CD4-positive, alpha-beta T cell (primary cell): ENCODE data around the gene NKAIN4. TPM values are rescaled to one million over a fixed set of nuclear protein-coding genes. Genes with fewer than 3 reads are reported as not detected.

Experiments
- ATAC-seq: fragments of 200-7000 bp; cut with Tn5 transposase; one replicate; pipeline ENCODE4 v1.10.0; 2022; ENCODE audit warnings: mild to moderate bottlenecking; ENCODE audit not compliant: poor library complexity
- CTCF ChIA-PET: fragments of 350-600 bp; sonication (Branson Sonifier 250); formaldehyde crosslinking; loops from one replicate; lab custom pipeline; 2021; ENCODE audit warnings: antibody characterized with exemption, inconsistent platforms; lab: Charles Lee
- POLR2A ChIA-PET: fragments of 350-600 bp; sonication (Branson Sonifier 250); formaldehyde crosslinking; loops from one replicate; lab custom pipeline; 2021; ENCODE audit warnings: antibody characterized with exemption, inconsistent platforms; lab: Charles Lee
- DNase-seq, 14 experiments: peaks; one replicate each; pipeline ENCODE4 v3.0.0-alpha.2; 2013 to 2020; ENCODE audit warnings: mixed read lengths in 2 of 14
- H3K27ac ChIP-seq, 2 donors: one replicate each; pipeline versions ENCODE4 v1.5.1 to v1.7.0; 2013; ENCODE audit warnings: low read length in 2 of 2, low read depth in 1 of 2, mild to moderate bottlenecking in 1 of 2
- H3K27me3 ChIP-seq, 2 experiments: 1 replicate in 1 of 2; 2 replicates in 1 of 2; pipeline versions ENCODE4 v1.6.1 to v1.7.0; 2013; ENCODE audit warnings: low read length in 2 of 2, control low read depth in 1 of 2, mild to moderate bottlenecking in 1 of 2, moderate library complexity in 1 of 2; ENCODE audit not compliant: insufficient read depth in 2 of 2, control insufficient read depth in 1 of 2
- H3K36me3 ChIP-seq: one replicate; pipeline ENCODE4 v1.6.1; 2013; ENCODE audit warnings: low read length, control low read depth; ENCODE audit not compliant: insufficient read depth
- H3K4me1 ChIP-seq: one replicate; pipeline ENCODE4 v1.6.1; 2013; ENCODE audit warnings: low read length, control low read depth; ENCODE audit not compliant: insufficient read depth
- H3K4me3 ChIP-seq: one replicate; pipeline ENCODE4 v1.5.1; 2013; ENCODE audit warnings: mild to moderate bottlenecking, low read length, moderate library complexity
- H3K9me3 ChIP-seq, 2 experiments: 1 replicate in 1 of 2; 2 replicates in 1 of 2; pipeline versions ENCODE4 v1.6.1 to v1.7.0; 2013; ENCODE audit warnings: low read length in 2 of 2, mild to moderate bottlenecking in 2 of 2, control low read depth in 1 of 2, moderate library complexity in 1 of 2; ENCODE audit not compliant: control insufficient read depth in 1 of 2, insufficient read depth in 1 of 2
- H3K27ac Mint-ChIP-seq: one replicate; pipeline ENCODE4 v1.8.0; 2020; ENCODE audit warnings: mixed read lengths
- H3K27me3 Mint-ChIP-seq: one replicate; pipeline ENCODE4 v1.8.0; 2021; ENCODE audit warnings: mixed read lengths
- H3K36me3 Mint-ChIP-seq: one replicate; pipeline ENCODE4 v1.8.0; 2021; ENCODE audit warnings: low read depth, mixed read lengths
- H3K4me1 Mint-ChIP-seq: one replicate; pipeline ENCODE4 v1.8.0; 2021; ENCODE audit warnings: low read depth, mixed read lengths
- H3K4me3 Mint-ChIP-seq: one replicate; pipeline ENCODE4 v1.8.0; 2020; ENCODE audit warnings: mild to moderate bottlenecking, mixed read lengths
- H3K9me3 Mint-ChIP-seq: one replicate; pipeline ENCODE4 v1.8.0; 2020; ENCODE audit warnings: mixed read lengths
- CTCF ChIP-seq: fragments of 200-600 bp; IDR thresholded peaks from one replicate; pipeline ENCODE4 v1.8.0; 2022; ENCODE audit warnings: antibody characterized with exemption, mild to moderate bottlenecking
- intact Hi-C, 2 experiments: fragments of 100-400 bp; cut with DNase I in 1 of 2; cut with micrococcal nuclease in 1 of 2; formaldehyde crosslinking; loops; one replicate each; pipeline versions ENCODE4 v1.15.1 to v1.9.0; 2023 to 2025; cut with DNase I, micrococcal nuclease
- total RNA-seq, 174 experiments: library from RNA in 2 of 174; stranded (reverse) in 2 of 174; gene quantifications; one replicate each; pipeline ENCODE4 v1.2.3 and lab custom pipeline; 2021 to 2026

Gene NKAIN4
- total RNA-seq, 2 experiments from 2014 or later: not detected

- ChIA-PET CTCF (no interaction called here), POLR2A (no interaction called here)
- no peaks in the 10 kb centered on the region for H3K9me3 Mint-ChIP-seq
- no peaks in the 10 kb centered on the region for H3K36me3 Mint-ChIP-seq
- H3K4me3 ChIP-seq: no peak overlapping the region
- no peaks in the 10 kb centered on the region for H3K4me1 Mint-ChIP-seq
- intact Hi-C loops: no loop called here
- H3K27ac Mint-ChIP-seq: no peak overlapping the region
- no peaks in the 10 kb centered on the region for H3K36me3 ChIP-seq
- H3K27me3 Mint-ChIP-seq: peaks cover 23% of the 10 kb centered on the region
- H3K27me3 ChIP-seq: peaks cover 5 to 14% of the 10 kb centered on the region in 2 experiments
- no peak overlapping the region for H3K4me3 Mint-ChIP-seq
- ATAC-seq: no peak
- no peak for DNase-seq
- no peak overlapping the region for H3K27ac ChIP-seq
- H3K4me1 ChIP-seq: peaks cover 5% of the 10 kb centered on the region
- no peaks in the 10 kb centered on the region for H3K9me3 ChIP-seq
- TF ChIP-seq CTCF: no peak
Measured at GRCh38 chr20:63244468-63244867, 9.8 kb downstream of the NKAIN4 start.

GRCh38 chr20:63243604-63244247 is 10.5 kb downstream of the NKAIN4 start:
- Mint-ChIP-seq H3K4me3 (no peak overlapping the region), H3K9me3 (no peaks in the 10 kb centered on the region), H3K27ac (no peak overlapping the region), H3K27me3 (peaks cover 15% of the 10 kb centered on the region), H3K4me1 (no peaks in the 10 kb centered on the region), H3K36me3 (no peaks in the 10 kb centered on the region)
- no peak for DNase-seq
- H3K4me3 ChIP-seq: no peak overlapping the region
- no peaks in the 10 kb centered on the region for H3K9me3 ChIP-seq
- no peaks in the 10 kb centered on the region for H3K36me3 ChIP-seq
- no peak for TF ChIP-seq CTCF
- no peak overlapping the region for H3K27ac ChIP-seq
- no peak for ATAC-seq
- H3K4me1 ChIP-seq: peaks cover 5% of the 10 kb centered on the region
- intact Hi-C loops: no loop called here
- ChIA-PET POLR2A (no interaction called here), CTCF (no interaction called here)
- H3K27me3 ChIP-seq: peaks cover 5 to 14% of the 10 kb centered on the region in 2 experiments

GRCh38 chr20:63242736-63243135 is 11.5 kb downstream of the NKAIN4 start:
- DNase-seq (no peak), ATAC-seq (no peak)
- no peaks in the 10 kb centered on the region for H3K9me3 Mint-ChIP-seq
- POLR2A ChIA-PET: no interaction called here
- CTCF ChIA-PET: no interaction called here
- H3K36me3 Mint-ChIP-seq: no peaks in the 10 kb centered on the region
- H3K4me1 Mint-ChIP-seq: no peaks in the 10 kb centered on the region
- H3K27ac Mint-ChIP-seq: no peak overlapping the region
- Histone ChIP-seq H3K27ac (no peak overlapping the region), H3K4me3 (no peak overlapping the region), H3K4me1 (peaks cover 5% of the 10 kb centered on the region), H3K27me3 (peaks cover 0 to 6% of the 10 kb centered on the region in 2 experiments), H3K9me3 (no peaks in the 10 kb centered on the region), H3K36me3 (no peaks in the 10 kb centered on the region)
- no peak for TF ChIP-seq CTCF
- peaks cover 9% of the 10 kb centered on the region for H3K27me3 Mint-ChIP-seq
- H3K4me3 Mint-ChIP-seq: no peak overlapping the region
- intact Hi-C loops: no loop called here
